Stomach (tissue), 4 donors: Measurements from ENCODE around the gene PLEKHG4.
A peak's percentile ranks its signal among the peaks of the same experiment; 100 is the strongest.

Experiments
- POLR2A ChIP-seq, 4 donors: fragments of 450-650 bp; IDR thresholded peaks; one replicate each; pipeline ENCODE4 v1.6.1; 2016; ENCODE audit warnings: antibody characterized with exemption in 4 of 4, control low read depth in 2 of 4, mild to moderate bottlenecking in 1 of 4, moderate library complexity in 1 of 4
- POLR2AphosphoS5 ChIP-seq, 3 donors: sonication (generic); formaldehyde crosslinking; IDR thresholded peaks; one replicate each; pipeline ENCODE4 v1.6.1; 2016; ENCODE audit warnings: antibody characterized with exemption in 3 of 3
- TF ChIP-seq, protein P1 (sequence below), 7 experiments: fragments of 450-650 bp in 4 of 7; fragments of 200-600 bp in 3 of 7; sonication (generic) in 3 of 7; IDR thresholded peaks; one replicate each; pipeline ENCODE4 v1.5.1; 2016 to 2019; ENCODE audit warnings: antibody characterized with exemption in 7 of 7, control low read depth in 2 of 7, mild to moderate bottlenecking in 1 of 7

DNA sequence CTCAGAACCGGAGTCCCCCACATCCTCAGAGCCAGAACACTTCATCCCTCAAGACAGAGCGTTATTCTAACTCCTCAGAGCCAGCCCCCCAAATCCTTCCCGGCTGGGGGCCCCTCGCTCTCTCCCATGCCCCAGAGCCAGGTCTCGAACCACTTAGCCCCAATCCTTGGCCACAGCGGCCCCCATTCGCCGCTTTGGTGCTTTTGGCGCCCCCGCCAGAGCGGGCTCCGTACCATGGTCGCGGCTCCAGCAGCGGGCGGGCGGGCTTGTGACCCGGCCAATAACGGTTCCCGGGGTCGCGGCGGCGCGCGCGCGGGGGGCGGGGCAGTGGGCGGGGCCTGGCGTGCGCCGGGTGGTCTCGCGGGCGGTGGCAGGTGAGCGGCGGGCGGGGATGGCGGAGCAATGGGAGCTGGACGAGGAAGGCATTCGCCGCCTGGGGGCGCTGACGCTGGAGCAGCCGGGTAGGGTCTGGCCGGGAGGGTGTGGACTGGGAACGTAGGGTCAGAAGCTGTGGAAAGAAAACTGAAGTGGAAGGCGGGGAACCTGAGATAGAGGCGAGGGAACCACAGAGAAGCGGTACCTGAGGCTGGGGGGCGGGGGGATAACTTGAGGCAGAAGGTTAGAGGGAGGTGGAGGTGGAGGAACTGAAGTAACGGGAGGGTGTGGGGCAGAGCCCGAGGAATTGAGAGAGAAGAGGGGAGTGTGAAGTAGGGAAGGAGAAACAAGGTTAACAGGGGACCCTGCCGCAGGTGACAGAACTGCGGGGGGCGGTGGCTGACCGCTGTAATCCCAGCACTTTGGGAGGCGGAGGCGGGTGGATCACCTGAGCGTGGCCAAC lies 47.4 kb downstream of the PLEKHG4 start, which contains the start of the genes KCTD19 and LRRC36:
- TF ChIP-seq, protein P1, sequence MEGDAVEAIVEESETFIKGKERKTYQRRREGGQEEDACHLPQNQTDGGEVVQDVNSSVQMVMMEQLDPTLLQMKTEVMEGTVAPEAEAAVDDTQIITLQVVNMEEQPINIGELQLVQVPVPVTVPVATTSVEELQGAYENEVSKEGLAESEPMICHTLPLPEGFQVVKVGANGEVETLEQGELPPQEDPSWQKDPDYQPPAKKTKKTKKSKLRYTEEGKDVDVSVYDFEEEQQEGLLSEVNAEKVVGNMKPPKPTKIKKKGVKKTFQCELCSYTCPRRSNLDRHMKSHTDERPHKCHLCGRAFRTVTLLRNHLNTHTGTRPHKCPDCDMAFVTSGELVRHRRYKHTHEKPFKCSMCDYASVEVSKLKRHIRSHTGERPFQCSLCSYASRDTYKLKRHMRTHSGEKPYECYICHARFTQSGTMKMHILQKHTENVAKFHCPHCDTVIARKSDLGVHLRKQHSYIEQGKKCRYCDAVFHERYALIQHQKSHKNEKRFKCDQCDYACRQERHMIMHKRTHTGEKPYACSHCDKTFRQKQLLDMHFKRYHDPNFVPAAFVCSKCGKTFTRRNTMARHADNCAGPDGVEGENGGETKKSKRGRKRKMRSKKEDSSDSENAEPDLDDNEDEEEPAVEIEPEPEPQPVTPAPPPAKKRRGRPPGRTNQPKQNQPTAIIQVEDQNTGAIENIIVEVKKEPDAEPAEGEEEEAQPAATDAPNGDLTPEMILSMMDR (IDR thresholded peaks at IDR 0.05), result peak in 3 of 7 experiments; percentile 31 to 65 (median 42)
- TF ChIP-seq POLR2A (IDR thresholded peaks at IDR 0.05) (no peak), POLR2AphosphoS5 (IDR thresholded peaks at IDR 0.05) (no peak)
